MM.1S (cell line): ENCODE data around the gene RGS6.
A peak's percentile ranks its signal among the peaks of the same experiment; 100 is the strongest.

Experiments used
- DNase-seq: peaks from one replicate; pipeline ENCODE4 v3.0.0-alpha.2; 2015
- H2AFZ ChIP-seq: fragments of 300-600 bp; sonication (generic); 2 replicates; pipeline ENCODE4 v1.6.0; 2016; ENCODE audit warnings: antibody characterized with exemption, low read length
- H3F3A ChIP-seq: fragments of 300-600 bp; sonication (generic); 2 replicates; pipeline ENCODE4 v1.6.1; 2016; ENCODE audit warnings: mild to moderate bottlenecking, antibody characterized with exemption, low read length, moderate library complexity, mixed read lengths; ENCODE audit not compliant: insufficient read depth
- H3K27ac ChIP-seq: fragments of 300-600 bp; sonication (generic); 2 replicates; pipeline ENCODE4 v1.5.1; 2016; ENCODE audit warnings: mild to moderate bottlenecking, low read length
- H3K27me3 ChIP-seq: fragments of 300-600 bp; sonication (generic); replicated peaks from 2 replicates; pipeline ENCODE4 v1.6.0; 2016; ENCODE audit warnings: low read length; ENCODE audit not compliant: insufficient read depth
- H3K36me3 ChIP-seq: fragments of 300-600 bp; sonication (generic); replicated peaks from 2 replicates; pipeline ENCODE4 v1.6.1; 2016; ENCODE audit warnings: mild to moderate bottlenecking, low read length, mixed read lengths; ENCODE audit not compliant: insufficient read depth
- H3K4me1 ChIP-seq: fragments of 300-600 bp; sonication (generic); 2 replicates; pipeline ENCODE4 v1.6.1; 2016; ENCODE audit warnings: low read length, mixed read lengths
- H3K4me2 ChIP-seq: fragments of 300-600 bp; sonication (generic); 2 replicates; pipeline ENCODE4 v1.6.0; 2016; ENCODE audit warnings: low read depth, low read length
- H3K4me3 ChIP-seq: fragments of 300-600 bp; sonication (generic); 2 replicates; pipeline ENCODE4 v1.5.1; 2016; ENCODE audit warnings: low read length, mixed read lengths
- H3K79me2 ChIP-seq: fragments of 300-600 bp; sonication (generic); 2 replicates; pipeline ENCODE4 v1.6.1; 2016; ENCODE audit warnings: mixed run types, low read length, mixed read lengths
- H3K9ac ChIP-seq: fragments of 300-600 bp; sonication (generic); 2 replicates; pipeline ENCODE4 v1.6.1; 2016; ENCODE audit warnings: low read length, mixed read lengths
- H3K9me2 ChIP-seq: fragments of 300-600 bp; sonication (generic); replicated peaks from 2 replicates; pipeline ENCODE4 v1.6.1; 2016; ENCODE audit warnings: mild to moderate bottlenecking, low read length, mixed read lengths; ENCODE audit not compliant: insufficient read depth
- H3K9me3 ChIP-seq: fragments of 300-600 bp; sonication (generic); replicated peaks from 2 replicates; pipeline ENCODE4 v1.6.1; 2016; ENCODE audit warnings: mild to moderate bottlenecking, low read length, mixed read lengths; ENCODE audit not compliant: insufficient read depth
- H4K20me1 ChIP-seq: fragments of 300-600 bp; sonication (generic); 2 replicates; pipeline ENCODE4 v1.6.1; 2016; ENCODE audit warnings: mild to moderate bottlenecking, low read length, moderate library complexity, mixed read lengths; ENCODE audit not compliant: insufficient read depth
- CTCF ChIP-seq: fragments of 300-600 bp; sonication (generic); IDR thresholded peaks from 2 replicates; pipeline ENCODE4 v1.5.1; 2016; ENCODE audit warnings: antibody characterized with exemption, low read length, mixed read lengths
- EZH2 ChIP-seq: fragments of 300-600 bp; sonication (generic); optimal IDR thresholded peaks from 2 replicates; pipeline ENCODE3; 2017; ENCODE audit warnings: low read depth, mild to moderate bottlenecking, antibody characterized with exemption, low read length, mixed read lengths
- EZH2phosphoT487 ChIP-seq: fragments of 300-600 bp; sonication (generic); IDR thresholded peaks from 2 replicates; pipeline ENCODE4 v1.6.1; 2018; ENCODE audit warnings: antibody characterized with exemption, low read length

Gene RGS6

GRCh38 chr14:72510566-72510965 lies 578.3 kb downstream of the RGS6 start:
- Histone ChIP-seq H3F3A (no peaks in the 10 kb centered on the region), H3K9ac (no peak overlapping the region), H2AFZ (no peak overlapping the region), H3K79me2 (no peaks in the 10 kb centered on the region), H3K4me3 (no peak overlapping the region), H3K36me3 (no peaks in the 10 kb centered on the region), H3K27me3 (no peaks in the 10 kb centered on the region), H3K27ac (no peak overlapping the region), H3K4me2 (no peak overlapping the region), H4K20me1 (no peaks in the 10 kb centered on the region), H3K4me1 (peaks cover 11% of the 10 kb centered on the region; the same call in 1 of the 2 replicates), H3K9me2 (no peaks in the 10 kb centered on the region), H3K9me3 (no peaks in the 10 kb centered on the region)
- TF ChIP-seq EZH2: no peak
- TF ChIP-seq CTCF: no peak
- TF ChIP-seq EZH2phosphoT487: no peak
- DNase-seq: no peak

- H3K27ac ChIP-seq: no peak overlapping the region
- H4K20me1 ChIP-seq: no peaks in the 10 kb centered on the region
- DNase-seq: no peak
- TF ChIP-seq CTCF (no peak), EZH2phosphoT487 (no peak), EZH2 (no peak)
- no peaks in the 10 kb centered on the region for H3K27me3 ChIP-seq
- no peaks in the 10 kb centered on the region for H3K36me3 ChIP-seq
- H3K4me3 ChIP-seq: no peak overlapping the region
- no peaks in the 10 kb centered on the region for H3K79me2 ChIP-seq
- H3K9ac ChIP-seq: no peak overlapping the region
- H3K4me1 ChIP-seq: peaks cover 26% of the 10 kb centered on the region
- H3K9me2 ChIP-seq: no peaks in the 10 kb centered on the region
- H3K4me2 ChIP-seq: no peak overlapping the region
- no peak overlapping the region for H2AFZ ChIP-seq
- peaks cover 2% of the 10 kb centered on the region for H3F3A ChIP-seq
- H3K9me3 ChIP-seq: no peaks in the 10 kb centered on the region
These were observed 580.1 kb downstream of the RGS6 start for GRCh38 chr14:72512281-72512680.

- Histone ChIP-seq H3K79me2 (no peaks in the 10 kb centered on the region), H4K20me1 (no peaks in the 10 kb centered on the region), H3K4me2 (no peak overlapping the region), H3K36me3 (no peaks in the 10 kb centered on the region), H3F3A (peaks cover 8% of the 10 kb centered on the region), H3K27ac (no peak overlapping the region), H3K9me2 (no peaks in the 10 kb centered on the region), H3K9me3 (no peaks in the 10 kb centered on the region), H3K27me3 (no peaks in the 10 kb centered on the region), H2AFZ (no peak overlapping the region), H3K9ac (no peak overlapping the region), H3K4me1 (peaks cover 33% of the 10 kb centered on the region), H3K4me3 (no peak overlapping the region)
- no peak for TF ChIP-seq EZH2phosphoT487
- TF ChIP-seq CTCF: no peak
- TF ChIP-seq EZH2: no peak
- DNase-seq: no peak
These were observed 580.7 kb downstream of the RGS6 start for GRCh38 chr14:72512925-72513324.

- no peak for DNase-seq
- Histone ChIP-seq H3K9ac (no peak overlapping the region), H3K27me3 (no peaks in the 10 kb centered on the region), H3F3A (peaks cover 13% of the 10 kb centered on the region), H3K79me2 (no peaks in the 10 kb centered on the region), H2AFZ (0 out of 2 replicates have a peak overlapping the region, but pooled peaks have one; percentile 45), H3K36me3 (no peaks in the 10 kb centered on the region), H3K27ac (no peak overlapping the region), H3K4me1 (peaks cover 37% of the 10 kb centered on the region), H3K9me2 (no peaks in the 10 kb centered on the region), H3K4me2 (no peak overlapping the region), H3K4me3 (no peak overlapping the region), H3K9me3 (no peaks in the 10 kb centered on the region), H4K20me1 (no peaks in the 10 kb centered on the region)
- TF ChIP-seq CTCF: no peak
- TF ChIP-seq EZH2phosphoT487: no peak
- no peak for TF ChIP-seq EZH2
These were observed 581.1 kb downstream of the RGS6 start for GRCh38 chr14:72513346-72513745.
